ENCODE results near the gene PARD6B.
"Not testable (repeated sequence)": the region's sequence is repeated elsewhere in the genome, so short reads cannot be mapped to it uniquely, and the experiment has no call there.

PARD6B gene

DNA sequence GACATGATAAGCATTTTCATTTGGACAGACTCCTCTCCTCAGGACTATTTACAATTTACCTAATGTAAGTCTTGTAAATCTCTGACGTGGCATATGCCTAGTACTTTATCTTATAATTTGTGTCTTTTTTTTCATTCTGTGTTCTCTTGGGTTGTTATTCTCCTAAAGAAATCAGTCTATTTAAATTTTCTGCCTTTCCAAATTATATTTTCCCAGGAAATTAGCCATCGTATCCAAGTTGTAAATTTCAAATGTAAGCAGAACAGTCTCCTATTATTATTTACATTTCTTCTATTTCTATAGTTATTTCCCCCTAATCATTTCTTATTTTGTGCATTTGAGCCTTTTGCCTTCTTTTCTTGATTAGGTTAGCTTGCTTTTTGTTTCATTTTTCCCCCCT lies 46.0 kb downstream of the PARD6B start:
- DNase-seq (ENCODE audit: low read depth): no peak
- H3K4me3 ChIP-seq (ENCODE audit: low read depth, low read length): no peak overlapping the region
- TF ChIP-seq CTCF (IDR thresholded peaks at IDR 0.05; ENCODE audit: low read depth, low read length, missing control alignments): no peak

GRCh38 chr20:50778994-50779393 lies 47.6 kb downstream of the PARD6B start:
- DNase-seq (ENCODE audit: low read depth): not testable (repeated sequence)

GRCh38 chr20:50783390-50783789 lies 52.0 kb downstream of the PARD6B start:
- TF ChIP-seq CTCF (IDR thresholded peaks at IDR 0.05; ENCODE audit: low read depth, low read length, missing control alignments): no peak
- H3K4me3 ChIP-seq (ENCODE audit: low read depth, low read length): no peak overlapping the region
- no peak for DNase-seq (ENCODE audit: low read depth)

More at GRCh38 chr20:50778994-50779393, 47.6 kb downstream of the PARD6B start:
- H3K4me3 ChIP-seq (ENCODE audit: low read depth, low read length): not testable (repeated sequence)

GRCh38 chr20:50783903-50784302 lies 52.5 kb downstream of the PARD6B start:
- TF ChIP-seq CTCF (IDR thresholded peaks at IDR 0.05; ENCODE audit: low read depth, low read length, missing control alignments): no peak
- H3K4me3 ChIP-seq (ENCODE audit: low read depth, low read length): no peak overlapping the region
- no peak for DNase-seq (ENCODE audit: low read depth)

- DNase-seq (ENCODE audit: low read depth): no peak
- TF ChIP-seq CTCF (IDR thresholded peaks at IDR 0.05; ENCODE audit: low read depth, low read length, missing control alignments): no peak
- H3K4me3 ChIP-seq (ENCODE audit: low read depth, low read length): no peak overlapping the region
Observed at GRCh38 chr20:50784464-50784863, 53.1 kb downstream of the PARD6B start.

DNA sequence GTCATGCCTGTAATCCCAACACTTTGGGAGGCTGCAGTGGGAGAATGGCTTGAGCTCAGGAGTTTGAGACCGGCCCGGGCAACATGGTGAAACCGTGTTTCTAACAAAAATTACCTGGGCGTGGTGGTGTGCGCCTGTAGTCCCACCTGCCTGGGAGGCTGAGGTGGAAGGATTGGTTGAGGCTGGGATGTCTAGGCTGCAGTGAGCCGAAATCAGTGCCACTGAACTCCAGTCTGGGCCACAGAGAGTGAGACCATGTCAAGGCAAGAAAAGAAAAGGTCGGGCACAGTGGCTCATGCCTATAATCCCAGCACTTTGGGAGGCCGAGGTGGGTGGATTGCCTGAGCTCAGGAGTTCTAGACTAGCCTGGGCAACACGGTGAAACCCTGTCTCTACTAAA lies 55.3 kb downstream of the PARD6B start:
- no peak for TF ChIP-seq CTCF (IDR thresholded peaks at IDR 0.05; ENCODE audit: low read depth, low read length, missing control alignments)
- DNase-seq (ENCODE audit: low read depth): no peak
- no peak overlapping the region for H3K4me3 ChIP-seq (ENCODE audit: low read depth, low read length)

- DNase-seq (ENCODE audit: low read depth): no peak
- H3K4me3 ChIP-seq (ENCODE audit: low read depth, low read length): no peak overlapping the region
- no peak for TF ChIP-seq CTCF (IDR thresholded peaks at IDR 0.05; ENCODE audit: low read depth, low read length, missing control alignments)
Observed at GRCh38 chr20:50787181-50787580, 55.8 kb downstream of the PARD6B start.

Data from GM12864 (cell line).